Activated naive CD4-positive, alpha-beta T cell treated with anti-CD3 and anti-CD28 coated beads, Interleukin-2, amount 50 U/mL, for 16 hours (primary cell): ENCODE data around the gene NOC3L.
"Not testable (repeated sequence)": the region's sequence is repeated elsewhere in the genome, so short reads cannot be mapped to it uniquely, and the experiment has no call there.

Experiments
- DNase-seq: peaks from one replicate; pipeline ENCODE4 v3.0.0-alpha.2; 2020

NOC3L gene

GRCh38 chr10:94361171-94361794, 1.5 kb downstream of the NOC3L start:
- no peak for DNase-seq

DNA sequence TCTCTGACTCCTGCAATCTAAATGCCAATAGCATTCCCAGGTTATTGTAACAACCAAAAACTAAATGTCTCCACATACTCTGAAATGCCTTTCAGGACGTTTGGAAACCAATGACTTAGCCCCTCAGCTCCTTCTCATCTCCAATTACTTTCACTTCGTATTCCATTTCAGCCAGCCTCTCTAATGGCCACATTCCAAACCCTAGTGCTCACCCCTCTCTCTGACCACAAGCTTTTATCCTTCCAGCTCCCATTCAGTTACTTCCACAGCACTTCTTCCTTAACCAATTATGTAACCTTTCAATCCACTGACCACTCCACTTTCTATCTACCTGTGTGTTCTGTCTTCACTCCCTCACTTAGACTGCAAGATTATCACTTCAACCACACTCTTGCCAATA, 4.3 kb downstream of the NOC3L start:
- DNase-seq = no peak

GRCh38 chr10:94357193-94357592, 5.5 kb downstream of the NOC3L start:
- DNase-seq = no peak

DNA sequence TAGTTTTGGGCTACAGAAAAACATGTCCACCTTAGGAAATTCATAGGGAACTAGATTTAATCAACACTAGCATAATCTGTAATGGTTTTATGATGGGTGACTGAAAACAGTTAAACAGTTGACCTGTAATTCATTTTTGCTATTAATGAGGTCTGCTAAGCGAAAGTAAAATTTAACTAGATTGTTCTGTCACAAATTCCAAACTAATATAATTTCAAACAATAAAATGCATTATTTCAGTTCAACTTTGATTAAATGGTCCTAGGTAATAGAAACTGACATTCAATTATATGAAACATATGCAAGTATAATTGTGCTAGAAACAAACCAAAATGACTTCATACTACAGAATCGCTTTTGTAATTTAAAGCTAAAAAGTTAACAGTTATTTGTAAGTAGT, 6.9 kb downstream of the NOC3L start:
- no peak for DNase-seq

GRCh38 chr10:94353336-94353735, 9.4 kb downstream of the NOC3L start:
- no peak for DNase-seq

GRCh38 chr10:94351089-94351488, 11.7 kb downstream of the NOC3L start:
- DNase-seq = no peak

DNA sequence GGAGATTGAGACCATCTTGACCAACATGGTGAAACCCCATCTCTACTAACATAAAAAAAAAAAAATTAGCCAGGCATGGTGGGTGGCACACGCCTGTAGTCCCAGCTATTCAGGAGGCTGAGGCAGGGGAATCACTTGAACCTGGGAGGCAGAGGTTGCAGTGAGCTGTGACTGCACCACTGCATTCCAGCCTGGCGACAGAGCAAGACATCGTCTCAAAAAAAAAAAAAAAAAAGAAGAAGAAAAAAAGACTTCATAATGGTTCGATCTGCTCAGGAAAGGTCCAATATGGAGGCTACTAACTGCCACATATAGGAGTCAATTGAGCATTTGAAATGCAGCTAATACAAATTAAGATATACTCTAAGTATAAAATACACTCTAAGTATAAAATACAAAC, 12.2 kb downstream of the NOC3L start:
- not testable (repeated sequence) for DNase-seq

DNA sequence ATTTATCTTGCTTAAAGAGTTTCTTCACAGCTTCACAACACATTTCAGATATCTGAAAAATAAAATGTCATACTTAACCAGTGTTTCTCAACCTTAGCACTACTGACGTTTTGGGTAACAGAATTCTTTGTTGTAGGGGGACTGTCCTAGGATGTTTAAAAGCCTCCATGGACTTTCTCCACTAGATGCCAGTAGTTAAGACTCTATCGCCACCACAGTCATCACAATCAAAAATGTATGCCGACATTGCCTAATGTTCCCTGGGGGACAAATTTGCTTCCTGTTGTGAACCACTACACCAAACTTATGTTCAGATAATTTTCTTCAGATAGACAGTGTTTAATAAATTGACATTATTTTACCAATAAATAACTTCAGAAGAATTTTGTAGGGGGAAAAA, 13.4 kb downstream of the NOC3L start:
- DNase-seq = no peak

GRCh38 chr10:94344522-94345122, 18.1 kb downstream of the NOC3L start:
- no peak for DNase-seq

DNA sequence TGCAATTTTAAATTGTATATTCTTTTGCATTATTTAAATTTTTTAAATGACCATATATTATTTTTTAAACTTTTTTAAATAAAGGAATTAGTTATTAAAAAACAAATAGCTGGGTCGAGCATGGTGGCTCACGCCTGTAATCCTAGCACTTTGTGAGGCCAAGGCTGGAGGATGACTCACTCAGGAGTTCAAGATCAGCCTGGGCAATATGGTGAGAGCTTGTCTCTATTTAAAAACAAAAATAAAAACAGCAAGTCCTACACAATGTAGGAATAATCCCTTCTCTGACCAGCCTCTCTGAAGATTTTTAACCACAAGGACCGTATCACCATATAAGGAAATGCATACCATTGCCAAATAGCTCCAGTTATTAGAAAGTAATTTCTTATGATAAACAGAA, 19.6 kb downstream of the NOC3L start:
- DNase-seq = no peak

- no peak for DNase-seq
Measured at GRCh38 chr10:94334857-94335256, 27.9 kb downstream of the NOC3L start.

DNA sequence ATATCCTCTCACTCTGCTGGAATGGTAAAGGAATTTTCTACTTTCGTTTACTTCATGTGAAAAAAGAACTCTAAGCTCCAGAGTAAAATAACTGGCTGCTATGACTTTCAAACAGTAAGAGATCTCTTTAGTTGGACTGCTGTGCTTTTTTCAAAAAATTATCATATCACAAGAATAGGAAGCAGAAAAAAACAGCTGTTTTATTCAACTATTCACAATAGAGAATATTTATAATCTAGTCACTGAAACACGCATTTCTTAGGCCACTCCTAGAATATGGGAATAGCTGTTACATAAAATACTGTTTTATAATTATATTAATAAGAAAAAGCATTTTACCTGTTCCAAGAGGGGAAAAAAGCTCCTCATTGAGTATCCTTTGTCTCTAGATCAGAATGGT, 29.7 kb downstream of the NOC3L start:
- DNase-seq = no peak

GRCh38 chr10:94328613-94329012, 34.1 kb downstream of the NOC3L start:
- DNase-seq = no peak

GRCh38 chr10:94327649-94328048, 35.1 kb downstream of the NOC3L start:
- no peak for DNase-seq

DNA sequence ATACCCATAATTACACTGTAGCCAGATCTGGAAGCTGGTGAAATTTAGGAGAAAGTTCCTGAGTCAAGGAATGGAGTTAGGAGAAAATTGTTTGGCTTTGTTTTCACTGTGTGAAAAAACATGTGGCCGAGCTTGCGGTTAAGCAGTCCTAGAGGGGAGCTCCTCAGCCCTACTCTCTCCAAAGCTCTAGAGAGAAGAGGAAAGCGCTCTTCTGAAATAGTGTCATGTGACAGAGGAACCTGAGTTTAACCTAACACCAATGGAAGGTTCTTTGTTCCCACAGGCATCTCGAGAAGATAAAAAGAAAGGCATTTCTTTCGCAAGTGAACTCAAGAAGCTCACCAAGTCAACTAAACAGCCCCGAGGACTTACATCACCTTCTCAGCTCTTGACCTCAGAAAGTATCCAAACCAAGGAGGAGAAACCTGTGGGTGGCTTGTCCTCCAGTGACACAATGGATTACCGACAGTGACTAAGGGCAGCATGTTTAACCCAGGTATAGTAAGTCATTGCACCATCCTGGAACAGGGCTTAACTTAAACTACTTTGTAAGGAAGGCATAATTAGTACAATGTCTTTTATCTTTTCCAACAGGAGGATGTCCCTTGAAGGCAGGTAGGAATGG, 38.0 kb downstream of the NOC3L start:
- DNase-seq = no peak

DNA sequence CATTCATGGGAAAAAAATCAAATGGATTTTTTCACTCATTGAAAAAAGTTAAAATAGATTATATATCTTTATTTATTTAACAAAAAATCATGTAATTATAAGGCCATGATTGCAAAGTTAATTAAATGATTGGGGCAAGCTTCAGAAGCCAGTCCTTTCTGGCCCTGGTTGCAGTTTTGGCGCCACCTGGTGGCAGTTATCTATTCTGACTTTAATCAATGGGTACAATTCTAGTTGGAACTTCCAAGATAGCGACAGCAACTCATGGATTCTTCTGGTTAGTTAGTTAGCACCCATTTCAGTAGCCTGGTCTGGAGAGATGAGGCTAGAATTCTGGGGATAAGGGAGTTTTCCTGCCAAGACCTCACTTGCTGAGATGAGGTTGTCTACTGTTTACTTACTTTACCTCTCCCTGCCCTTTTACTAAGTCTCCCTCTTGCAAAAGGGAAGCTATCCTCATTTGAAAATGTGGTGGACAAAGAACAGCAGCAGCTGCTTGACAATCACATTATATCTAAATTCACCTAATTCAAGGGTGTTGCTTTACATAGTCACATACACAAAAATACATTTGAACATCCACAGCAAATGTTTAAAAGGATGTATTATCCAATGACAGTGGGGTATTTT, 42.3 kb downstream of the NOC3L start:
- peak; percentile 63 for DNase-seq

DNA sequence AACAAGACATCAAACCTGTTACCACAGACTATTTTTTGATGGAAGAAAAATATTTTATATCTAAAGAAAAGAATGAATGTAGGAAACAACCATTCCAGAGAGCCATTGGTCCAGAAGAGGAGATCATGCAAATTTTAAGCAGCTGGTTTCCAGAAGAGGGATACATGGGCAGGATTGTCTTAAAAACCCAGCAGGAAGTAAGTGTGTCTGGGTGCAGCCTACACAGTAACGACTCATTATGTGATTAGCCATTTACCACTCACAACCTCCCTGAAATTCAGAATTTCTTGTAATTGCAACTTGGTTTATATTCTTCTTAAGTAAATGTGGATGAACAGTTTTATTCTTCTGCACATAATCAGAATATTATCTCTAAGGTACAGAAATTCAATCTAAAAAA, 46.2 kb downstream of the NOC3L start:
- DNase-seq = no peak

DNA sequence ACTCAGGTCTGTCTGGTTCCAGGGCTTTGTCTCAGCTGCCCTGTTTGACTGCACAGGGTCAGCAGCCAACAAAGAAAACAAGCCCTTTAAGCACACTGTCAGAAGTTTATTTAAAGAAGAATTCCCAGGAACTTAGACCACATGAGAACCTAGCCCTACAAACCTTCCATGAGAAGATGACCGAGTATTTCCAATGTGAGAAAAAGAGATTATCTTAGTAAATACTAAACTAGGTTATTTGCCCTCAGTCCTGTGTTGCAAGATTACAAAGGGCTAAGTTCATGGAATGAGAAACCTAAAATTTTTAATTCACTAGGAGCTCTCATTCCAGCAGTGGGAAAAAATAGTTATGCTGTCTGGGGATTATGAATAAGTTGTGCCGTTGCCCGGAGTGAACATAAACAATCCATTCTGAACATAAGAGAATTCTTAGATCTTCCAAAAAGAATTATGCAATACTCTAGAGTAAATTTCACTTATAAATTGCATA, 46.7 kb downstream of the NOC3L start:
- DNase-seq = no peak

- no peak for DNase-seq
Measured at GRCh38 chr10:94315024-94315451, 47.7 kb downstream of the NOC3L start.

DNA sequence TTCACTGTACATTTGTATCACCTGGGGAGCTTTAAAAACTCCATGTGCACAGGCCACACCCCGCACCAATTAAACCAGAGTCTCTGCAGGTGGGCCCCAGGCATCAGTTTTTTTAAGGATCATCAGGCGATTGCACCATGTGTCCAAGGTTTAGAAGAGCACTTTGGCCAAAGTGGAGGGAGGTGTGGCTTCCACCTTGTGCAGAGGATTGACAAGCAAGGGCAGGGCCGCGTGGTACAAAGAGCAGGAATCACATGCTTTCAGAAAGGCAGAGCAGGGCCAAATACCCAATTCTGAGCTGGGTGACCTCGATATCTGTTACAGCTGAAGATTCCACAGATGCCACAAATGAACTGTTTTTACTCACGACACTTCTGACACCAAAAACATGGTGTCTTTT, 52.4 kb downstream of the NOC3L start:
- no peak for DNase-seq

DNA sequence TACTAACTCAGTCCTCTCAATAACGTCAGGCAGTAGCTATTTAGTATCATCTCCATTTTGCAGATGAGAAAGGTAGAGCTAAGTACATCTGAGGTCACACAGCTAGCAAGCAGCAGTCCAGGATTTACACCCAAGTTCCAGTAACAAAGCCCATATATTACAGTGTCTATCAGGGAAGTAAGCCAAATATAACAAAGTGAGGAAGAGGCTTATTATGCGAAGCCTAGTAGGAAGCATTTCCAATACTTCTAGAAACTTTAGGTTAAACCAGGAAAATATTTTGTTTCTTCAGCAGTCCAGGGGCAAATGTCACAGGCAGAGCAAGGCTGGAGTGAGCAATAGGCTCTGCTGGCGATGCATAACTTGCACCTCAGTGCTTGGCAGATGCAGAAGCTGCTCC, 53.9 kb downstream of the NOC3L start:
- DNase-seq = no peak

DNA sequence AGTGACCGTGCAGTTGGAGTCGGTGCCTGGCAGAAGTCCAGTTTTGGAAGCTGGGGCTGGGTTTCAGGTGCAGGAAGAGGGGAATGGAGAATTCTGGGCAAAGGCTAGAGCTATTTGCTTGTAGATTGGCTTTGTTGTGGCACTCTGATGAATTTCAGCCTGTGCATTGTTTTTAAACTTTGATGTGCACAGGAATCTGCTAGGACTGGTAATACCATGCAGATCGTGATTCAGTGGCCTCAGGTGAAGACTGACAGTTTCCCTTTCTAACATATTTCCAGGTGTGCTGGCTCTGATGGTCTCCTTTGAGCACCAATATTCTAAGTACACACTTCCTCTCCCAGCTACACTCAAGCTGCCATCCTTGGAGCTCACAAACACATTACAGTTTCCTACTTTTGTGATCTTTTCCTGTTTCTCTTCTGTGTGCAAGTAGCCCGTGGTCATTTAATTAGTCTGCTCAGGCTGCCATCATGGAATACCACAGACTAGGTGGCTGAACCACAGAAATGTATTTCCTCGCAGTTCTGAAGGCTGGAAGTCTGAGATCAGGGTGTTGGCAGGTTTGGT, 55.6 kb downstream of the NOC3L start:
- DNase-seq = no peak

- no peak for DNase-seq
Measured at GRCh38 chr10:94303929-94304328, 58.8 kb downstream of the NOC3L start.

GRCh38 chr10:94300042-94300441, 62.7 kb downstream of the NOC3L start:
- DNase-seq = no peak
